Fibroblast of villous mesenchyme (primary cell): ENCODE data around the gene WDFY2. TPM values are rescaled to one million over a fixed set of nuclear protein-coding genes. Genes with fewer than 3 reads are reported as not detected.

ENCODE experiments used
- DNase-seq: peaks from one replicate; pipeline ENCODE4 v3.0.0-alpha.2; 2010; ENCODE audit warnings: low read depth
- H3K4me3 ChIP-seq: 2 replicates; pipeline ENCODE4 v1.5.1; 2011; ENCODE audit warnings: low read depth, mild to moderate bottlenecking, low read length
- total RNA-seq: library from RNA; depleted of rRNA; stranded (reverse); fragments of >200 nt; gene quantifications from 2 replicates; pipeline ENCODE4 v1.2.3, GENCODE V29; 2012
- TF ChIP-seq, protein P1 (sequence below): IDR thresholded peaks from 2 replicates; pipeline ENCODE4 v1.5.1; 2012; ENCODE audit warnings: low read depth, mild to moderate bottlenecking, low read length; ENCODE audit not compliant: insufficient read depth

Gene WDFY2
- total RNA-seq, 1 donor: 6.0 TPM

GRCh38 chr13:51601601-51602565 is 17.6 kb downstream of the WDFY2 start:
- H3K4me3 ChIP-seq: no peak overlapping the region
- DNase-seq: no peak
- TF ChIP-seq, protein P1, sequence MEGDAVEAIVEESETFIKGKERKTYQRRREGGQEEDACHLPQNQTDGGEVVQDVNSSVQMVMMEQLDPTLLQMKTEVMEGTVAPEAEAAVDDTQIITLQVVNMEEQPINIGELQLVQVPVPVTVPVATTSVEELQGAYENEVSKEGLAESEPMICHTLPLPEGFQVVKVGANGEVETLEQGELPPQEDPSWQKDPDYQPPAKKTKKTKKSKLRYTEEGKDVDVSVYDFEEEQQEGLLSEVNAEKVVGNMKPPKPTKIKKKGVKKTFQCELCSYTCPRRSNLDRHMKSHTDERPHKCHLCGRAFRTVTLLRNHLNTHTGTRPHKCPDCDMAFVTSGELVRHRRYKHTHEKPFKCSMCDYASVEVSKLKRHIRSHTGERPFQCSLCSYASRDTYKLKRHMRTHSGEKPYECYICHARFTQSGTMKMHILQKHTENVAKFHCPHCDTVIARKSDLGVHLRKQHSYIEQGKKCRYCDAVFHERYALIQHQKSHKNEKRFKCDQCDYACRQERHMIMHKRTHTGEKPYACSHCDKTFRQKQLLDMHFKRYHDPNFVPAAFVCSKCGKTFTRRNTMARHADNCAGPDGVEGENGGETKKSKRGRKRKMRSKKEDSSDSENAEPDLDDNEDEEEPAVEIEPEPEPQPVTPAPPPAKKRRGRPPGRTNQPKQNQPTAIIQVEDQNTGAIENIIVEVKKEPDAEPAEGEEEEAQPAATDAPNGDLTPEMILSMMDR: no peak

GRCh38 chr13:51603716-51604115 is 19.5 kb downstream of the WDFY2 start:
- no peak overlapping the region for H3K4me3 ChIP-seq
- DNase-seq: no peak
- TF ChIP-seq, protein P1: no peak

DNA sequence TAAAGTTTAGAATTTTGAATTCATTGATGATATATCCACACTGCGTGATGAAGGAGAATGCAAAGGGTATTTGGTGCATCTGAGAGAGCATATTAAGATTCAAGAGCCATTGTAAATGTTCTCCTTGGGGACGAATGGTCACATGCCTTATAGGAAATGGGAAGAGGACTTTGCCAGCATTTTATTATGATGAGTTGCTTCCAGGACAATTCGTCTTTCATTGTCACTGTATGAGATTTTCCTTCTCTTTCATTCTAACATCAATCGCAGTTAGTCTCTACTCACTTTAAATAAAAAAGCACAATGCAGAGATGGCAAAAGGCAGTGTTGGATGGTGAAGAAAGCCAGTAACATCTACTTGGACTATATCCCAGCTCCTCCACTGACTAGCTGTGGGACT is 21.4 kb downstream of the WDFY2 start:
- no peak overlapping the region for H3K4me3 ChIP-seq
- TF ChIP-seq, protein P1: no peak
- no peak for DNase-seq

- TF ChIP-seq, protein P1: no peak
- DNase-seq: no peak
- H3K4me3 ChIP-seq: no peak overlapping the region
Observed at GRCh38 chr13:51607165-51607564, 22.9 kb downstream of the WDFY2 start.

- TF ChIP-seq, protein P1: no peak
- no peak for DNase-seq
- no peak overlapping the region for H3K4me3 ChIP-seq
Observed at GRCh38 chr13:51608857-51609406, 24.7 kb downstream of the WDFY2 start.

GRCh38 chr13:51612867-51613266 is 28.6 kb downstream of the WDFY2 start:
- TF ChIP-seq, protein P1: no peak
- DNase-seq: no peak
- H3K4me3 ChIP-seq: no peak overlapping the region
